NCI-H187 (cell line): ENCODE results near the gene KCNQ1OT1.

ENCODE experiments used
- DNase-seq, 2 experiments: peaks; one replicate each; lab custom pipeline; 2025; lab: John Stamatoyannopoulos, UW

KCNQ1OT1 gene

GRCh38 chr11:2570841-2571597 lies 128.8 kb downstream of the KCNQ1OT1 start:
- DNase-seq: no peak

GRCh38 chr11:2570211-2570811 lies 129.5 kb downstream of the KCNQ1OT1 start:
- no peak for DNase-seq

DNA sequence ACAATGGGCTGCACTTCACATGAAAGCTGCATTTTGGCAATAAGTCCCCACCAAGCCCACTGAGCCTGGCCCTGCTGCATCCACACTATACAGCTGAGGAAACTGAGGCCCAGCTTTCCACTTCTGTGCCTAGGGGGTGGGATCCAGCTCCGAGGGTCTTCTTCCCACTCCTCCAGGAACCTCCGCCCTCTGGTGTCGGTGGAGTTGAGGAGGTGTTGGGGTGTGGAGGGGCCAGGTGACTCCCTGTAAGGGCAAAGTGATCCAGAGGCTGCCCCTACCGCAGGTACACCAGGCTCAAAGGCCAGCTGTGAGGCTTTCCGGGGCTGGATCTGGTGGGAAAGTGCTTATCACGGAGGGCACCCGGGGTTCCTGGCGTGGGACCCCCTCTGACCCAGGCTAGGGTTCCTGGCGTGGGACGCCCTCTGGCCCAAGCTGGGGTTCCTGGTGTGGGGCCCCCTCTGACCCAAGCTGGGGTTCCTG lies 130.0 kb downstream of the KCNQ1OT1 start:
- no peak for DNase-seq

DNA sequence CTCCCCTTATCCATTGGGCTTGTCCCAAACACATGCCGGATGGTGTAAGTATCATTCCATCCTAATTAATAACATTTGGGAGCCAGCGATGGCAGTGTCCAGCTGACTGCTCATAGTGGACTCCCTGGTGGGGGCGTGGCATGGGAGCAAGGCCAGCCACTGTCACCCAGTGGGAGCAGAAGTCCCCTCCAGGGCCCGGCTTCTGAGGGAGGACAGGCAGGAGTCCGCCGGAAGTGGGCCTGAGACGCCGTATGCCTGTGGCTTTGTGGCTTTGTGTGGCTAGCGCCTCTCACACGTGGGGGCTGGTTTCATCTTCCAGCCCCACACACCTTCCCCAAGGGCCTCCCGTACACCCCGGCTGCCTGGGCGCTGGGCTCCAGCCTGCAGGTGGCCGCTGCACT lies 130.5 kb downstream of the KCNQ1OT1 start:
- no peak for DNase-seq

DNA sequence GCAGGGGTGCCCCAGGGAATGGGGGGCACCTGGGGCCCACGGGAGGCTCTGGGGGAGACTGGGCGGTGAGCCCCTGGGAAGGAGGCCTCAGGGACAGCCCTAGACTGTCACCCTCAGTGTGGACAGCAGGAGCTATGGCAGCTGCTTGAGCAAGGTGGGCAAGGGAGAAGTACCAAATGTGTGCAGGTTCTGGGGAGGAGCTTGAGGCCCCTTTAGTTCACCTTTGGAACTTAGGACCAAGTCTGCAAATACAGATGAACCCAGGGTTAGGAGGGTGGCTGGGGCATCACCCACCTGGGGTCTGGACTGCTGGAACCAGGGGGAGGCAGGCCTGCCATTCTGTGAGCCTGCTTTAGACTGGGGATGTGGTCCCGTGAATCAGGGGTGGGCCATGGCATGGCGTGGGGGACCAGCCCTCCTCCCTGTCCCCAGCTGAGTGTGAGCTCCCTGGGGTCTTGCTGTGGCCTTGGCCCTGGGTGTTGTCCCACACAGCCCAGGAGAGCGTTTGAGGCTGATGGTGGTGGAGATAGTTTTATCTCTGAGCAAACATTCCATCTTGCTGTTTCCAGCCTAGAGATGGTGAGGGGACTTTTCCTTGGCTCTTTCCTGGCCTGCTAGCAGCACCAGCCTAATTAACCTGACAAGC lies 132.6 kb downstream of the KCNQ1OT1 start:
- DNase-seq: no peak

GRCh38 chr11:2566223-2567025 lies 133.4 kb downstream of the KCNQ1OT1 start:
- DNase-seq: no peak

DNA sequence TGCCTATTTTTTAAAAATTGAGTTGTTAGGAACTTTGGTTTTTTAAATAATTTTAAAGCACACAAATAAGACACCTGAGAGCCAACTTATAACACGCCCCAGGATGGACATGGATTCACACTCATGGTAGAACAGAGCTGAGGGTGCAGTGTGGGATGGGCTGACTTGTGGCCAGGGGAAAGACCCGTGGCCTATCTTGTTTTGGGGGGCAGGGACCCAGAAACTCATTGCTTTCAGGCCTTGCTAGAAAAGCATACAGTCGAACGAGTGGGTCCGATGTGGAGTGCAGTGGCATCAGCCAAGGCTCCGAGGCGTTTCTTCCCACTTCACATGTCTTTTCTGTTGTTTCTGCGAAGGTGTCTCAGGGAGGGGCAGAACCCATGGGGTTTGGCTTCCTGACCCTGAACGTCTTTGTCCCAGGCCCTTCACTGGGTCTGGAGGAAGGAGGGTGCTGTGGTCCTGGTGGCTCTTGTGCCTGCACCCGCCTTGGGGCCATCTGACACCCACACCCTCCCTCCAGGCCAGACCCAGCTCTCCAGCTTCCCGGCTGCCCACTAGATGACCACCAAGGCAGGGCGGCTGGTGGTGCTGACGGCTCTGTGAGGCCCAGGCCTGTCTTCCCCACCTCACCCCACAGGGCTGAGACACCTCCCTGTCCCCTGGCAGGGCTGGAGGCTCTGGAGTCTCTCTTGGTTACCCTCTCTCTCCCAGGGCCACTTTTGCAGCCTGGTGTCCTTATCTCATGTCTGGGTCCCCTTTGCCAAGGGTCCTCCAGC lies 134.2 kb downstream of the KCNQ1OT1 start:
- no peak for DNase-seq

DNA sequence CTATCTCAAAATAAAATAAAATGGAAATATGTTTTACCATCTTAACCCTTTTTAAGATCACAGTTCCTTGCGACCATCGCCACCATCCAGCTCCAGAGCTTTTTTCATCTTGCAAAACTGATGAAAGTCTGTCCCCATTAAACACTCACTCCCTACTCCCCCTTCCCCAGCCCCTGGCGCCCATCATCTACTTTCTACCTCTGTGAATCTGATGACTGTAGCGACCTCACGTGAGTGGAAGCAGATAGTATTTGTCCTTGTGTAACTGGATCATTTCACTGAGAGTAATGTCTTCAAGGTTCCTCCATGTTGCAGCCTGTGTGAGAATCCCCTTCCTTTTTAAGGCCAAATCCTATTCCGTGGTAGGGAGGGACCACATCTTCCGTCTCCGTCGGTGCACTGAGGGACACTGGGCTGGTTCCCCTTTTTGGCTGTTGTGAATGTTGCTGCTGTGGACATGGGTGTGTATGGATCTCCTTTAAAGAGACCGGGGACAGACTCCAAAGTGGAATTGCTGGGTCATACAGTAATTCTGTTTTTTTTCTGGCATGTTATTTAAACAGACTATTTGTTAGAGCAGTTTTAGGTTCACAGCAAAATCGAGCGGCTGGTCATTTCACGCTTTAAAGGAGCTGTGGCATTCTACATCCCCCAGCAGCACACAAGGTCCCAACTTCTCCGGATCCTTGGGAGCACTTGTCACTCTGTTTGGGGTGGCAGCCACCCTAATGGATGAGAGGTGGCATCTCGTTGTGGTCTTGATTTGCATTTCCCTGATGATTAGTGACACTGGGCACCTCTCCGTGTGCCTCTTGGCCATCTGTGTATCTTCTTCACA lies 135.0 kb downstream of the KCNQ1OT1 start:
- no peak for DNase-seq

DNA sequence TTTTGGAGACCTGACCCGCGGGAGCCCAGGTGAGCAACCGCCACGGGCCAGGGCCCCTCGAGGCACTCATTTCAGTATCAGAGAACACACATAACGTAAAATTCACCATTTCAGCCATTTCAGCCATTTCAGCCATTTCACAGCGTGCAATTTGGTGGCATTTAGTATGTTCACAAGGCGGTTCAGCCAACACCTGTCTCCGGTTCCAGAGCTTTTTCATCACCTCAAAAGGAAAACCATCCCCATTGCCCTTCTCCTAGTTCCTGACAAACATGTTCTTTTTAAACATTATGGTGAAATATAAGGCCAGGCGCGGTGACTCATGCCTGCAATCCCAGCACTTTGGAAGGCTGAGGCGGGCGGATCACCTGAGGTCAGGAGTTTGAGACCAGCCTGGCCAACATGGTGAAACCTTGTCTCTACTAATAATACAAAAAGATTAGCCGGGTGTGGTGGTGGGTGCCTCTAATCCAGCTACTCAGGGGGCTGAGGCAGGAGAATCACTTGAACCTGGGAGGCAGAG lies 135.7 kb downstream of the KCNQ1OT1 start:
- no peak for DNase-seq

- DNase-seq: no peak
These were observed 136.4 kb downstream of the KCNQ1OT1 start for GRCh38 chr11:2563213-2564007.

DNA sequence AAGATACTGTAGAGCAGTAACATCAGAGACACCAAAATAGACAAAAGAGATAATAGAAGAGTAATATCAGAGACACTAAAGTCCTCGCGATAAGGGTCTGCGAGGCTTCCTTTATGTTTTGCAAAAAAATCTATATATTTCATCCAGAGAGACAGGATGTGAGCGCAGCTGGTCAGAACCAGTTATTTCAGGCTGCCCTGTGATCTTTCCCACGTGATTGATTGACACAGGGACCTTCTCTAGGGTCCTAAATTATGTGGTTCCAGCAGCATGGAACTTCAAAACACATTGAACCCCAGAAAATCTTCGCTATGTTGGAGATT lies 136.9 kb downstream of the KCNQ1OT1 start:
- no peak for DNase-seq

DNA sequence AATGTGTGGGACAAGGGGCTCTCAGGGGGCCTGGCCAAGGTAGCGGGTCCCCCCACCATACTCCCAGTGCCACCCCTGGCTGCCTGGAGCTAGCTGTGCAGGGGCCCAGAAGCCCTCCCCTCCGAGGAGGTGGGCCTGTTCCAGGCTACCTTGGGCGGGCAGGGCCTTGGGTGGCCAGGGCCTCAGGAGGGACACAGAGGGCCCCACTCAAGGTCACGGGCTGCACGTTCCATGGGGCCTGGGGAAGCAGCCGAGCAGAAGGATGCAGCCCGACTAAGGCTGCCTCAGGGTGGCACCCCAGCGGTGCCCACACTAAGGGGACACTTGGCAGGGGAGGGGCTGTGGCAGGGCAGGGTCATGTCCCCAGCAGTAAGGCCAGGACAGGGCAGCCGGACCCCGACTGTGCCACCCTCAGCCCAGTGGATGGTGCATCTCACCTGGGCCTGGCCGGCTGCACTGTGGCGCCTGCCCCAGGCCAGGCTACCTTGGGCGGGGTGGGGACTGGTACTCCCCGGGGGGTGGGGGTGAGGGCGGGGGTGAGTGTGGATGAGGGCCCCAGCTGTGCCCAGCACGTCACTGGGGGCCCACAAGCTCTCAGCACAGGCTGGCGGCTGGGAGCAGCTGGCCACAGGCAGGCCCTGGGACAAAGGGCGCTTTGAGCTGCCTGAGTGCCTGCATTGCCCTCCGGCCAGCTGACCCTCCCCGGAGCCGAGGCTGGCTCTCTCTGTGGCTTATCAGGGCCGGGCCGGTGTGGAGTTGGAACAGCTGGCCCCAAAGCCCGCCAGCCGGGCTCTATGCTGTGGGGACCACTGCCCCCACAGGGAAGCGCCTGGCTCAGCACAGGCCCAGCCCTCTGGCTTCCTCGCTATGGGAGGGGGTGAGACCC lies 137.9 kb downstream of the KCNQ1OT1 start:
- no peak for DNase-seq

DNA sequence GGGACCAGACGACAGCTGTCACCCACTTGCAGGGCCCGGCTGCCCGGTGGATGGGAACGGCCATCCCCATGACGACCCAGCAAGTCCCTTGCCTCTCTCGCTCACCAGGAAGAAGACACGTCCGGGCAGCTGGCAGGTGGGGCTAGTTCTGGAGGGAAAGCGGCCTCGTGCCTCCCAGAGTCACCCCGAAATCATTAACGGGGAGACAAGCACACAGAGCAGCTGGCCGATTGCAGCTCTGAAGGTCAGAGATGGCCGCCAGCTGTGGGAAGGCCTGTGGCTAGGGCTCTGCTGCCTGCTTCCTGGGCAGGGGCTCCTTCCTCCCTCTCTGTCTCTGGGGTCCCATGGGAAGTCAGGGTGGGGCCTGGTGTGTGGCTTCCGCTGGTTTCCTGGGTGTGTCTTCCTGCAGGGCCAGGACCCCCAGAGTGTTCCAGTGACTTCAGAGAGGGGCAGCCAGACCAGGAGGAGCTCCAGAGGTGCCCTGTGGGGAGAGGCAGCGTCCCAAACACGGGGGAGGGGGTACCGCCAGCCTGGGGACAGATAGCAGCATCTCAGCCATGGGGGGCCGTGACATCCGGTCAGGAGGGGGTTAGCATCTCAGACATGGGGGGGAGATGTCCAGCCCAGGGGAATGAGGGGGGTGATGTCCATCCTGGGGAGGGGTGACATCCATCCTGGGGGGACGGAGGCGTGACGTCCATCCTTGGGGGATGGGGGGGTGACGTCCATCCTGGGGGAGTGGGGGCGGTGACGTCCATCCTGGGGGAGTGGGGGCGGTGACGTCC lies 140.1 kb downstream of the KCNQ1OT1 start:
- DNase-seq: no peak

GRCh38 chr11:2558861-2559526 lies 140.8 kb downstream of the KCNQ1OT1 start:
- DNase-seq: no peak

GRCh38 chr11:2558397-2558796 lies 141.4 kb downstream of the KCNQ1OT1 start:
- DNase-seq: no peak
